Adrenal gland (tissue), 12 donors: ENCODE measurements around the gene COL6A2. TPM values are rescaled to one million over a fixed set of nuclear protein-coding genes. Genes with fewer than 3 reads are reported as not detected.

Source experiments
- DNase-seq, 7 donors: peaks; one replicate each; pipeline ENCODE4 v3.0.0-alpha.2; 2019 to 2020
- H3K27ac ChIP-seq, 5 donors: fragments of 200-600 bp; sonication (generic) in 4 of 5; 1 replicate in 3 of 5; 2 replicates in 2 of 5; pipeline versions ENCODE4 v1.5.1 to v1.8.0; 2016 to 2020; ENCODE audit warnings: mild to moderate bottlenecking in 1 of 5
- H3K27me3 ChIP-seq: fragments of 200-600 bp; 2 replicates; pipeline ENCODE4 v1.8.0; 2021
- H3K36me3 ChIP-seq, 2 donors: fragments of 200-600 bp; replicated peaks in 1 of 2; 1 replicate in 1 of 2; 2 replicates in 1 of 2; pipeline versions ENCODE4 v1.5.1 to v1.8.0; 2018 to 2022
- H3K4me1 ChIP-seq, 2 donors: fragments of 200-600 bp; replicated peaks in 1 of 2; 1 replicate in 1 of 2; 2 replicates in 1 of 2; pipeline versions ENCODE4 v1.5.1 to v1.8.0; 2018 to 2021
- H3K4me3 ChIP-seq, 4 donors: fragments of 200-600 bp; sonication (generic) in 3 of 4; one replicate each; pipeline ENCODE4 v1.5.1; 2016 to 2018
- H3K9me3 ChIP-seq, 3 donors: fragments of 200-600 bp; sonication (generic) in 1 of 3; replicated peaks in 1 of 3; 1 replicate in 2 of 3; 2 replicates in 1 of 3; pipeline versions ENCODE4 v1.5.1 to v1.8.0; 2016 to 2021
- CTCF ChIP-seq, 6 experiments: fragments of 450-650 bp in 4 of 6; fragments of 200-600 bp in 2 of 6; sonication (generic) in 1 of 6; IDR thresholded peaks; 1 replicate in 5 of 6; 2 replicates in 1 of 6; pipeline versions ENCODE4 v1.5.1 to v1.8.0; 2016 to 2021; ENCODE audit warnings: antibody characterized with exemption in 6 of 6, mild to moderate bottlenecking in 2 of 6, moderate library complexity in 1 of 6
- POLR2A ChIP-seq, 2 donors: fragments of 450-650 bp; IDR thresholded peaks; one replicate each; pipeline ENCODE4 v1.6.1; 2017; ENCODE audit warnings: antibody characterized with exemption in 2 of 2, mild to moderate bottlenecking in 2 of 2, moderate library complexity in 1 of 2
- WGBS, 4 donors: extraction: QIAGEN DNeasy Blood & Tissue Kit in 2 of 4; methylation state at CpG; one replicate each; pipeline versions ENCODE4 v1.1.5 to v1.1.7; 2013 to 2017; 5-methylcytosine and 5-hydroxymethylcytosine counted together
- intact Hi-C, 2 donors: fragments of 100-400 bp; cut with DNase I; formaldehyde crosslinking; loops; one replicate each; pipeline versions ENCODE4 v1.14.1 to v1.15.0; 2022 to 2023
- polyA plus RNA-seq, 3 donors: library from polyadenylated mRNA; stranded (reverse); fragments of 200-250 nt in 2 of 3; fragments of 350-450 nt in 1 of 3; fragmentation: Illumina TruSeq in 1 of 3; extraction: RNeasy Lipid Tissue Mini Kit (QIAGEN cat#74804) in 1 of 3; gene quantifications; one replicate each; pipeline ENCODE4 v1.2.3, GENCODE V29; 2013 to 2014
- total RNA-seq, 9 donors: library from RNA; depleted of rRNA in 4 of 9; stranded (reverse); fragments of >200 nt in 4 of 9; fragments of 120-200 nt in 1 of 9; fragmentation: NEBNext Ultra II Directional in 1 of 9; extraction: Animal tissue kit (Norgen Biotek cat#: 25700) in 1 of 9; gene quantifications; one replicate each; pipeline versions ENCODE4 v1.1.0 to v1.2.4, GENCODE V29; 2013 to 2023
- donor health status: healthy with polysubstance abuse.
- donor health status: Bipolar disorder and iron deficiency.
- donor health status: DM: yes; HTN: yes; CAD: no.
- donor health status: DM: no; HTN: no; CAD: no.
- donor health status: DM: no; HTN: no; CAD: no.
- donor health status: DM: yes; HTN: yes; CAD: no.

Gene COL6A2
- total and polyA plus RNA-seq, 12 donors: 19.0 to 543 (median 181) TPM

- Histone ChIP-seq H3K27ac (peak overlapping the region in 1 of 5 donors; percentile 85), H3K27me3 (no peaks in the 10 kb centered on the region), H3K4me1 (peaks cover 3 to 6% of the 10 kb centered on the region in 2 donors), H3K9me3 (no peaks in the 10 kb centered on the region), H3K36me3 (no peaks in the 10 kb centered on the region), H3K4me3 (no peak overlapping the region)
- intact Hi-C loops: no loop called here
- TF ChIP-seq POLR2A (IDR thresholded peaks at IDR 0.05): no peak
- TF ChIP-seq CTCF (IDR thresholded peaks at IDR 0.05): no peak
- 83 to 85% (median 84%) methylated on average over 11 to 22 of the region's 22 CpGs for WGBS, 4 donors
- DNase-seq: no peak
Observed at GRCh38 chr21:46050668-46051378, 47.1 kb upstream of the COL6A2 start.

GRCh38 chr21:46051379-46051770, 46.5 kb upstream of the COL6A2 start:
- 71 to 84% (median 79%) methylated on average over 16 of the region's 16 CpGs for WGBS, 4 donors
- H3K4me3 ChIP-seq: no peak overlapping the region
- H3K9me3 ChIP-seq: no peaks in the 10 kb centered on the region
- intact Hi-C loops: no loop called here
- no peak overlapping the region for H3K27ac ChIP-seq
- no peak for TF ChIP-seq POLR2A (IDR thresholded peaks at IDR 0.05)
- no peak for TF ChIP-seq CTCF (IDR thresholded peaks at IDR 0.05)
- H3K27me3 ChIP-seq: no peaks in the 10 kb centered on the region
- H3K36me3 ChIP-seq: no peaks in the 10 kb centered on the region
- H3K4me1 ChIP-seq: peaks cover 8 to 11% of the 10 kb centered on the region in 2 donors
- DNase-seq: no peak

- Histone ChIP-seq H3K27ac (no peak overlapping the region), H3K9me3 (no peaks in the 10 kb centered on the region), H3K36me3 (no peaks in the 10 kb centered on the region), H3K4me1 (peaks cover 8 to 15% of the 10 kb centered on the region in 2 donors), H3K4me3 (no peak overlapping the region), H3K27me3 (no peaks in the 10 kb centered on the region)
- DNase-seq: no peak
- no peak for TF ChIP-seq POLR2A (IDR thresholded peaks at IDR 0.05)
- intact Hi-C loops: no loop called here
- 82 to 86% (median 84%) methylated on average over 22 to 33 of the region's 33 CpGs for WGBS, 4 donors
Observed at GRCh38 chr21:46051821-46052675, 45.9 kb upstream of the COL6A2 start.

- peak in 1 of 7 donors; percentile 39 for DNase-seq
- intact Hi-C loops: no loop called here
- H3K27ac ChIP-seq: no peak overlapping the region
- no peaks in the 10 kb centered on the region for H3K27me3 ChIP-seq
- 69 to 84% (median 78%) methylated on average over 27 to 31 of the region's 31 CpGs for WGBS, 4 donors
- peaks cover 8 to 17% of the 10 kb centered on the region in 2 donors for H3K4me1 ChIP-seq
- no peak for TF ChIP-seq POLR2A (IDR thresholded peaks at IDR 0.05)
- TF ChIP-seq CTCF (IDR thresholded peaks at IDR 0.05): no peak
- H3K4me3 ChIP-seq: no peak overlapping the region
- H3K36me3 ChIP-seq: no peaks in the 10 kb centered on the region
- no peaks in the 10 kb centered on the region for H3K9me3 ChIP-seq
Observed at GRCh38 chr21:46052703-46053651, 44.9 kb upstream of the COL6A2 start.
